ENCODE results near the gene SLC1A2.

SLC1A2 gene

GRCh38 chr11:35214226-35214770, 205.1 kb downstream of the SLC1A2 start:
- no peak for DNase-seq

GRCh38 chr11:35211952-35212351, 207.4 kb downstream of the SLC1A2 start:
- DNase-seq, result no peak

- no peak for DNase-seq
Measured at GRCh38 chr11:35210876-35211546, 208.3 kb downstream of the SLC1A2 start.

GRCh38 chr11:35208795-35209194, 210.6 kb downstream of the SLC1A2 start:
- no peak for DNase-seq

- no peak for DNase-seq
Measured at GRCh38 chr11:35207471-35208403, 211.6 kb downstream of the SLC1A2 start.

GRCh38 chr11:35206616-35207015, 212.7 kb downstream of the SLC1A2 start:
- no peak for DNase-seq

- no peak for DNase-seq
Measured at GRCh38 chr11:35204614-35205013, 214.7 kb downstream of the SLC1A2 start.

Measured in eye (tissue), 1 donor.